HepG2 (cell line): ENCODE results near the gene FARSB. TPM values are rescaled to one million over a fixed set of nuclear protein-coding genes. Genes with fewer than 3 reads are reported as not detected.

Experiments used
- ATAC-seq: fragments of 200-7000 bp; cut with Tn5 transposase; 3 replicates; pipeline ENCODE4 v1.9.1; 2020; ENCODE audit warnings: mild to moderate bottlenecking, moderate library complexity
- BruUV-seq: library from RNA; stranded (reverse); fragments of 400-500 nt; replicated peaks from 2 replicates; lab custom pipeline; 2021; lab: Mats Ljungman, UMichigan
- CTCF ChIA-PET: fragments of 300-600 bp; formaldehyde crosslinking; extraction: SDS; loops from one replicate; lab custom pipeline; 2021; ENCODE audit warnings: low total read pairs, inconsistent platforms, low intra/inter-chr PET ratio; lab: Yijun Ruan, JAX
- POLR2A ChIA-PET: fragments of 350-600 bp; sonication (Branson Sonifier 250); formaldehyde crosslinking; loops from one replicate; lab custom pipeline; 2020; ENCODE audit warnings: antibody characterized with exemption, inconsistent platforms; lab: Yijun Ruan, JAX
- DNase-seq: peaks from one replicate; pipeline ENCODE4 v3.0.0-alpha.2; 2015; ENCODE audit warnings: low spot score
- FAIRE-seq: peaks from 3 replicates; lab custom pipeline; 2011; peaks lifted over from hg19 to GRCh38; lab: Jason Lieb, UNC
- H2AFZ ChIP-seq: one replicate; pipeline ENCODE4 v1.6.1; 2011; ENCODE audit warnings: low read length, inconsistent platforms
- H3K27ac ChIP-seq: fragments of 300-600 bp; 3 replicates; pipeline ENCODE4 v1.8.0; 2011; ENCODE audit warnings: mixed run types, mild to moderate bottlenecking, mixed read lengths, low read length, inconsistent platforms; ENCODE audit not compliant: insufficient read depth; ENCODE audit errors: extremely low read length
- H3K27me3 ChIP-seq, 2 experiments: fragments of 200-600 bp in 1 of 2; 2 replicates in 1 of 2; 3 replicates in 1 of 2; pipeline versions ENCODE4 v1.6.0 to v1.8.0; 2011; ENCODE audit warnings: low read length in 2 of 2, mild to moderate bottlenecking in 2 of 2, moderate library complexity in 2 of 2, inconsistent platforms in 1 of 2; ENCODE audit not compliant: insufficient read depth in 2 of 2, control insufficient read depth in 1 of 2
- H3K36me3 ChIP-seq, 2 experiments: fragments of 200-600 bp in 1 of 2; replicated peaks in 1 of 2; 2 replicates in 1 of 2; 3 replicates in 1 of 2; pipeline versions ENCODE4 v1.5.1 to v1.8.0; 2011; ENCODE audit warnings: low read length in 2 of 2, inconsistent platforms in 1 of 2; ENCODE audit not compliant: insufficient read depth in 2 of 2, control insufficient read depth in 1 of 2
- H3K4me1 ChIP-seq: 2 replicates; pipeline ENCODE4 v1.5.1; 2012; ENCODE audit warnings: low read length, inconsistent platforms; ENCODE audit not compliant: insufficient read depth
- H3K4me2 ChIP-seq: 2 replicates; pipeline ENCODE4 v1.6.0; 2011; ENCODE audit warnings: low read depth, low read length, inconsistent platforms
- H3K4me3 ChIP-seq, 3 experiments: fragments of 200-600 bp in 1 of 3; sonication (generic), shearing (Covaris generic) in 1 of 3; replicated peaks in 1 of 3; 2 replicates each; pipeline ENCODE4 v1.5.1; 2011 to 2016; ENCODE audit warnings: low read length in 3 of 3, inconsistent platforms in 2 of 3, low read depth in 2 of 3, mild to moderate bottlenecking in 2 of 3, control low read depth in 1 of 3, mixed read lengths in 1 of 3; ENCODE audit not compliant: insufficient read depth in 1 of 3
- H3K79me2 ChIP-seq: one replicate; pipeline ENCODE4 v1.6.1; 2011; ENCODE audit warnings: low read length, inconsistent platforms; ENCODE audit not compliant: insufficient read depth
- H3K9ac ChIP-seq: 2 replicates; pipeline ENCODE4 v1.6.0; 2011; ENCODE audit warnings: mild to moderate bottlenecking, low read depth, low read length, inconsistent platforms; ENCODE audit not compliant: insufficient read depth
- H3K9me3 ChIP-seq: 2 replicates; pipeline ENCODE4 v1.5.1; 2012; ENCODE audit warnings: mild to moderate bottlenecking, low read length
- H4K20me1 ChIP-seq: 2 replicates; pipeline ENCODE4 v1.6.0; 2011; ENCODE audit warnings: inconsistent platforms, mild to moderate bottlenecking, low read length, moderate library complexity; ENCODE audit not compliant: insufficient read depth
- ARNTL ChIP-seq: sonication (generic); formaldehyde crosslinking; IDR thresholded peaks from 2 replicates; pipeline ENCODE4 v1.4.0; 2020; ENCODE audit warnings: mild to moderate bottlenecking, missing genetic modification reagents
- CHD4 ChIP-seq: fragments of 200-600 bp; sonication (generic); IDR thresholded peaks from 2 replicates; pipeline ENCODE4 v1.7.0; 2017; ENCODE audit warnings: mild to moderate bottlenecking, low read length, borderline replicate concordance
- ETV6 ChIP-seq: sonication (generic); formaldehyde crosslinking; conservative IDR thresholded peaks from 2 replicates; pipeline ENCODE4 v1.4.0; 2020; ENCODE audit warnings: missing genetic modification reagents
- GABPB1 ChIP-seq: IDR thresholded peaks from 2 replicates; pipeline ENCODE4 v1.6.1; 2016; ENCODE audit warnings: mild to moderate bottlenecking, missing genetic modification reagents, moderate library complexity, missing compliant biosample characterization
- KAT2B ChIP-seq: fragments of 150-350 bp; IDR thresholded peaks from 2 replicates; pipeline ENCODE4 v1.6.1; 2014; ENCODE audit warnings: low read depth, low read length, borderline replicate concordance
- KDM5A ChIP-seq: fragments of 200-600 bp; sonication (generic); IDR thresholded peaks from 2 replicates; pipeline ENCODE4 v1.7.0; 2018; ENCODE audit warnings: antibody characterized with exemption, mild to moderate bottlenecking, low read length, borderline replicate concordance
- KDM6A ChIP-seq: IDR thresholded peaks from 2 replicates; pipeline ENCODE4 v1.6.1; 2016; ENCODE audit warnings: low read depth
- MATR3 ChIP-seq: sonication (generic); formaldehyde crosslinking; IDR thresholded peaks from 2 replicates; pipeline ENCODE4 v1.4.0; 2020; ENCODE audit warnings: missing genetic modification reagents
- MIER2 ChIP-seq: IDR thresholded peaks from 2 replicates; pipeline ENCODE4 v1.6.1; 2016; ENCODE audit warnings: missing biosample characterization, missing genetic modification reagents
- NAIF1 ChIP-seq: sonication (generic); formaldehyde crosslinking; IDR thresholded peaks from 2 replicates; pipeline ENCODE4 v1.5.0; 2020; ENCODE audit warnings: mild to moderate bottlenecking, missing genetic modification reagents, borderline replicate concordance
- NR0B2 ChIP-seq: sonication (generic); formaldehyde crosslinking; IDR thresholded peaks from 2 replicates; pipeline ENCODE4 v1.4.0; 2020; ENCODE audit warnings: mild to moderate bottlenecking, missing genetic modification reagents
- NR2F2 ChIP-seq: IDR thresholded peaks from 2 replicates; pipeline ENCODE4 v1.6.1; 2012; ENCODE audit warnings: low read depth, inconsistent platforms, borderline replicate concordance
- PRMT3 ChIP-seq: sonication (generic); formaldehyde crosslinking; IDR thresholded peaks from 2 replicates; pipeline ENCODE4 v1.8.1; 2022; ENCODE audit warnings: low read depth, mild to moderate bottlenecking, moderate library complexity, missing genetic modification reagents, borderline replicate concordance
- RXRA ChIP-seq: sonication (generic); formaldehyde crosslinking; IDR thresholded peaks from 2 replicates; pipeline ENCODE4 v1.5.1; 2020; ENCODE audit warnings: missing genetic modification reagents
- SALL2 ChIP-seq: sonication (generic); formaldehyde crosslinking; IDR thresholded peaks from 2 replicates; pipeline ENCODE4 v1.8.1; 2023; ENCODE audit warnings: mild to moderate bottlenecking, missing genetic modification reagents, inconsistent platforms
- SATB2 ChIP-seq: sonication (generic); formaldehyde crosslinking; IDR thresholded peaks from 2 replicates; pipeline ENCODE4 v1.5.0; 2020; ENCODE audit warnings: missing genetic modification reagents
- ZBTB21 ChIP-seq: sonication (generic); formaldehyde crosslinking; IDR thresholded peaks from 2 replicates; pipeline ENCODE4 v1.4.0; 2020; ENCODE audit warnings: missing genetic modification reagents
- ZFX ChIP-seq: sonication (generic); formaldehyde crosslinking; IDR thresholded peaks from 2 replicates; pipeline ENCODE4 v1.4.0; 2020; ENCODE audit warnings: mild to moderate bottlenecking, low read depth, missing genetic modification reagents, moderate library complexity
- ZNF460 ChIP-seq: sonication (generic); formaldehyde crosslinking; IDR thresholded peaks from 2 replicates; pipeline ENCODE4 v1.5.1; 2020; ENCODE audit warnings: missing genetic modification reagents, mild to moderate bottlenecking, borderline replicate concordance
- ZNF619 ChIP-seq: sonication (generic); formaldehyde crosslinking; IDR thresholded peaks from 2 replicates; pipeline ENCODE4 v1.4.0; 2020; ENCODE audit warnings: mild to moderate bottlenecking, missing genetic modification reagents
- WGBS: methylation state at CpG from one replicate; pipeline ENCODE4 v1.1.6; 2017; ENCODE audit warnings: low lambda C conversion rate; 5-methylcytosine and 5-hydroxymethylcytosine counted together
- in situ Hi-C: cut with HindIII; loops from 2 replicates; pipeline ENCODE4 v1.10.0; 2017; ENCODE audit warnings: low pct_unique_long_range_greater_than_20kb; ENCODE audit not compliant: extremely low pct_ligation_motif_present
- intact Hi-C: fragments of 100-400 bp; cut with micrococcal nuclease; formaldehyde crosslinking; loops from one replicate; pipeline ENCODE4 v1.10.0; 2022; ENCODE audit not compliant: unreplicated experiment
- polyA plus RNA-seq, 8 experiments: library from polyadenylated mRNA; depleted of rRNA in 3 of 8; stranded (reverse) in 7 of 8; unstranded in 1 of 8; fragments of >200 nt; fragmentation: Illumina TruSeq in 4 of 8; extraction: Trizol in 4 of 8; gene quantifications; 2 replicates each; pipeline versions ENCODE4 v1.2.1 to v1.2.3, GENCODE V29; 2011 to 2016; ENCODE audit warnings: low read depth in 4 of 8, missing spikeins in 1 of 8, mixed read lengths in 1 of 8; ENCODE audit not compliant: insufficient read depth in 1 of 8
- total RNA-seq, 5 experiments: library from RNA; depleted of rRNA; stranded (reverse); fragments of >200 nt; fragmentation: Illumina TruSeq; extraction: Trizol; gene quantifications; 2 replicates each; pipeline ENCODE4 v1.2.3, GENCODE V29; 2016; ENCODE audit warnings: low read depth in 1 of 5
- TF ChIP-seq, protein P1 (sequence below): IDR thresholded peaks from 2 replicates; pipeline ENCODE4 v1.6.1; 2016

The FARSB gene
- total and polyA plus RNA-seq, 2 of the 13 experiments (the other 11 are each of a cell fraction or from before 2014, with no cell fraction given) = 23.3 to 45.9 TPM

- Histone ChIP-seq H3K9me3 (no peaks in the 10 kb centered on the region), H3K4me3 (no peak overlapping the region), H3K36me3 (peaks cover 27 to 69% of the 10 kb centered on the region in 2 experiments), H2AFZ (no peak overlapping the region), H3K27ac (no peak overlapping the region), H3K4me1 (no peaks in the 10 kb centered on the region), H3K4me2 (no peak overlapping the region), H3K9ac (no peak overlapping the region), H3K27me3 (no peaks in the 10 kb centered on the region), H4K20me1 (no peaks in the 10 kb centered on the region), H3K79me2 (no peaks in the 10 kb centered on the region)
- DNase-seq = no peak
- ATAC-seq = no peak
- in situ Hi-C loops = no loop called here
- no TSS peak for BruUV-seq
- intact Hi-C loops = no loop called here
- TF ChIP-seq KDM6A (CRISPR knock-in tag) = no peak
- TF ChIP-seq MATR3 (CRISPR knock-in tag) = no peak
- no peak for TF ChIP-seq KAT2B
- TF ChIP-seq ZNF460 (CRISPR knock-in tag) = no peak
- TF ChIP-seq CHD4 = no peak
- no peak for TF ChIP-seq PRMT3 (CRISPR knock-in tag)
- TF ChIP-seq ETV6 (CRISPR knock-in tag) = no peak
- TF ChIP-seq ZFX (CRISPR knock-in tag) = no peak
- TF ChIP-seq NR2F2 = no peak
- no peak for TF ChIP-seq MIER2 (CRISPR knock-in tag)
- no peak for TF ChIP-seq ZNF619
- ChIA-PET CTCF (no interaction called here), POLR2A (no interaction called here)
- WGBS = 92% methylated on average over 1 of the region's 1 CpG
- no peak for FAIRE-seq
These were observed 20.6 kb downstream of the FARSB start for GRCh38 chr2:222635295-222635694.

- no peak overlapping the region for H2AFZ ChIP-seq
- no peak overlapping the region for H3K4me3 ChIP-seq
- DNase-seq (no peak), ATAC-seq (no peak), FAIRE-seq (no peak)
- no peak overlapping the region for H3K9ac ChIP-seq
- intact Hi-C loops (no loop called here), in situ Hi-C loops (no loop called here)
- WGBS = 97% methylated on average over 5 of the region's 5 CpGs
- no peaks in the 10 kb centered on the region for H3K4me1 ChIP-seq
- H3K9me3 ChIP-seq = no peaks in the 10 kb centered on the region
- no TSS peak for BruUV-seq
- no peak overlapping the region for H3K27ac ChIP-seq
- CTCF ChIA-PET = no interaction called here
- no peaks in the 10 kb centered on the region for H3K27me3 ChIP-seq
- H3K36me3 ChIP-seq = peaks cover 17 to 80% of the 10 kb centered on the region in 2 experiments
- no peaks in the 10 kb centered on the region for H4K20me1 ChIP-seq
- H3K4me2 ChIP-seq = no peak overlapping the region
- no peak for TF ChIP-seq GABPB1
- TF ChIP-seq ARNTL (CRISPR knock-in tag) = no peak
- TF ChIP-seq, protein P1, sequence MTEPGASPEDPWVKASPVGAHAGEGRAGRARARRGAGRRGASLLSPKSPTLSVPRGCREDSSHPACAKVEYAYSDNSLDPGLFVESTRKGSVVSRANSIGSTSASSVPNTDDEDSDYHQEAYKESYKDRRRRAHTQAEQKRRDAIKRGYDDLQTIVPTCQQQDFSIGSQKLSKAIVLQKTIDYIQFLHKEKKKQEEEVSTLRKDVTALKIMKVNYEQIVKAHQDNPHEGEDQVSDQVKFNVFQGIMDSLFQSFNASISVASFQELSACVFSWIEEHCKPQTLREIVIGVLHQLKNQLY (CRISPR knock-in tag) = no peak
- TF ChIP-seq ZBTB21 = no peak
- no peak for TF ChIP-seq NAIF1 (CRISPR knock-in tag)
- TF ChIP-seq KDM5A = no peak
- TF ChIP-seq NR0B2 = no peak
- TF ChIP-seq SATB2 (CRISPR knock-in tag) = no peak
- no peak for TF ChIP-seq SALL2 (CRISPR knock-in tag)
- no peak for TF ChIP-seq RXRA (CRISPR knock-in tag)
- H3K79me2 ChIP-seq = no peaks in the 10 kb centered on the region
- POLR2A ChIA-PET = no interaction called here
These were observed 28.1 kb downstream of the FARSB start for GRCh38 chr2:222627764-222628163.
